Activated CD8-positive, alpha-beta T cell treated with anti-CD3 and anti-CD28 coated beads, Interleukin-2, amount 10 ng/mL, durations not matched to agents 7 days and 5 days (primary cell): ENCODE measurements around the gene LNX1. TPM values are rescaled to one million over a fixed set of nuclear protein-coding genes. Genes with fewer than 3 reads are reported as not detected.

Source experiments
- ATAC-seq: fragments of 150-1000 bp; cut with Tn5 transposase; one replicate; pipeline ENCODE4 v1.10.0; 2021; ENCODE audit warnings: moderate library complexity
- CTCF ChIA-PET: fragments of 350-600 bp; sonication (Branson Sonifier 250); formaldehyde crosslinking; loops from one replicate; lab custom pipeline; 2021; ENCODE audit warnings: antibody characterized with exemption; lab: Charles Lee
- POLR2A ChIA-PET: fragments of 350-600 bp; sonication (Branson Sonifier 250); formaldehyde crosslinking; loops from one replicate; lab custom pipeline; 2021; ENCODE audit warnings: antibody characterized with exemption; lab: Charles Lee
- DNase-seq: peaks from one replicate; pipeline ENCODE4 v3.0.0-alpha.2; 2020
- H3K27ac Mint-ChIP-seq: one replicate; pipeline ENCODE4 v1.8.0; 2021; ENCODE audit warnings: mild to moderate bottlenecking, mixed read lengths
- H3K27me3 Mint-ChIP-seq: one replicate; pipeline ENCODE4 v1.8.0; 2021; ENCODE audit warnings: low read depth, mixed read lengths
- H3K36me3 Mint-ChIP-seq: one replicate; pipeline ENCODE4 v1.8.0; 2021; ENCODE audit warnings: low read depth, mixed read lengths
- H3K4me1 Mint-ChIP-seq: one replicate; pipeline ENCODE4 v1.8.0; 2021; ENCODE audit warnings: low read depth, mixed read lengths
- H3K4me3 Mint-ChIP-seq: one replicate; pipeline ENCODE4 v1.8.0; 2021; ENCODE audit warnings: mild to moderate bottlenecking, mixed read lengths
- H3K9me3 Mint-ChIP-seq: one replicate; pipeline ENCODE4 v1.8.0; 2022; ENCODE audit warnings: mixed read lengths; ENCODE audit not compliant: insufficient read depth
- total RNA-seq, 2 experiments: library from RNA; stranded (reverse); gene quantifications; one replicate each; pipeline ENCODE4 v1.2.3, GENCODE V29; 2021

The LNX1 gene
- total RNA-seq, 2 experiments from 2014 or later = not detected

DNA sequence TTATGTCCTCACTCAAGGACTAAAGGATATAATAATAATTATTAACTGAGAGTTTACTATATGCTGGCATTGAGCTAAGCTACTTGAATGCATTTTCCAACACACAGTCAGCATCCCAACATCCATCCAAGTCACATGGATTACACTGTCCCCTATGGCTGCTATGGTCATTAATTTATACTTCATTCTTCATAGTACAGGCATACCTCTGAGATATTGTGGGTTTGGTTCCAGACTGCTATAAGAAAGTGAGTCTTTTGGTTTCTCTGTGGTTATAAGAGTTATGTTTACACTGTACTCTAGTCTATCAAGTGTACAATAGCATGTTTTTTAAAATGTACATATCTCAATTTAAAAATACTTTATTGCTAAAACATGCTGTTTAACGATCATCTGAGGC, 89.2 kb downstream of the LNX1 start:
- H3K4me3 Mint-ChIP-seq = no peak overlapping the region
- ChIA-PET CTCF (no interaction called here), POLR2A (no interaction called here)
- H3K4me1 Mint-ChIP-seq = no peaks in the 10 kb centered on the region
- H3K27ac Mint-ChIP-seq = no peak overlapping the region
- no peaks in the 10 kb centered on the region for H3K36me3 Mint-ChIP-seq
- H3K9me3 Mint-ChIP-seq = no peaks in the 10 kb centered on the region
- peaks cover 5% of the 10 kb centered on the region for H3K27me3 Mint-ChIP-seq
- DNase-seq (no peak), ATAC-seq (no peak)

DNA sequence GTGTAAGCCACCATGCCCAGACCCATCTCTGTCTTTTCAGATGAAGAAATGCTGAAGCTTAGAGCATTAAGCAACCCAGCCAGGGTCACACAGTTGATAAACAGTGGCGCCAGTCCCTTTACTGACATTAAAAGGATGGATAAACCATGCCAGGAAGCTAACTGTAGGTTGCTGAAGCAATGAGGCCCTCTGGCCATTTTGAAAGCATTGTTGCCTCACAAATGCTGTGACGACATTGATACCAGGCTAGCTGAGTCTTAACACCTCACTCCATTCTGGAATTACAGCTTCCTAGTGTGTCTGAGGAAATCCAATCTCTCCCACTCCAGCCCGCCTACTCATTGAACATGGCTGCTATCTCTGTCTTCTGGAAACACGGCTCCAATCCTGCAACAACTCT, 89.7 kb downstream of the LNX1 start:
- ATAC-seq = no peak
- Mint-ChIP-seq H3K9me3 (no peaks in the 10 kb centered on the region), H3K27ac (no peak overlapping the region), H3K4me1 (no peaks in the 10 kb centered on the region), H3K27me3 (peaks cover 5% of the 10 kb centered on the region), H3K36me3 (no peaks in the 10 kb centered on the region), H3K4me3 (no peak overlapping the region)
- no peak for DNase-seq
- CTCF ChIA-PET = no interaction called here
- POLR2A ChIA-PET = no interaction called here

DNA sequence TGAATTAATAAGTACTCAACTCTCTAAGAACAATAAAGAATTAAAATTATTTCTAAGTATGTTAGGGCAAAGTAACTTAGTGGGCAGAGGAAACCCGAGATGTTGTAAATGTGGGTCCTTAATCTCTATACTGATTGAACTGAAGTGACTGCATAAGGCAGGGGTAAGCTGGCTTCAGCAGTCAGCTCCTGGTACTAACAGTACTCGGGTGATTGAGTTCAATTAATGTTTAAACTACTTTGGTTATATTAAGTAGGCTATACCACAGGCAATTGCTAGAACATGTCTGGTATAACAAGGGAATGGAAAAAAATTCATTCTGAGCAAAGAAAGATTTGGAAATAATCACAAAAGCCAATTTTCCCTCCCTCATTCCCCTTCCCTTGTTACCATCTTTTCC, 90.7 kb downstream of the LNX1 start:
- Mint-ChIP-seq H3K36me3 (no peaks in the 10 kb centered on the region), H3K4me1 (no peaks in the 10 kb centered on the region), H3K27me3 (peaks cover 5% of the 10 kb centered on the region), H3K9me3 (no peaks in the 10 kb centered on the region), H3K4me3 (no peak overlapping the region), H3K27ac (no peak overlapping the region)
- CTCF ChIA-PET = no interaction called here
- DNase-seq (no peak), ATAC-seq (no peak)
- POLR2A ChIA-PET = no interaction called here

DNA sequence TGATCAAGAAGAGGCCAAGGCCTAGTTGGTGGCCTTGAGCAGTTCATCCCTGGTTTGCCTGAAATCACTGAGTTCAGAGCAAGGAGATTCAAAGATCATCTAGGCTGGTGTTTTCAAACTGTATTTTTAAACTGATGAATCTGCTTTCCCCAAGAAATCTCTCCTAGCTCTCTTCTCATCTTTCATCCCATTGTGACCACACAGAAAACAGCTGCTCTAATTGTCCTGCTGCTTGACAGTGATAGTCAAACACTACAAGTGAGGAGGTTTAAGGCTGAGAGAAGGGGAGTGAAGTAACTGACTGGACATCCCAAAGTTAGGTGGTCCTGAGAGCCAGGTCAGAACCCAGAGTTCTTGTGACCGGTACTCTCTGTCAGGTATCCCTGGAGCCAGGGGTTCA, 91.5 kb downstream of the LNX1 start:
- ChIA-PET CTCF (no interaction called here), POLR2A (no interaction called here)
- Mint-ChIP-seq H3K9me3 (no peaks in the 10 kb centered on the region), H3K36me3 (no peaks in the 10 kb centered on the region), H3K27ac (no peak overlapping the region), H3K27me3 (peaks cover 5% of the 10 kb centered on the region), H3K4me3 (no peak overlapping the region), H3K4me1 (no peaks in the 10 kb centered on the region)
- DNase-seq = no peak
- ATAC-seq = no peak

DNA sequence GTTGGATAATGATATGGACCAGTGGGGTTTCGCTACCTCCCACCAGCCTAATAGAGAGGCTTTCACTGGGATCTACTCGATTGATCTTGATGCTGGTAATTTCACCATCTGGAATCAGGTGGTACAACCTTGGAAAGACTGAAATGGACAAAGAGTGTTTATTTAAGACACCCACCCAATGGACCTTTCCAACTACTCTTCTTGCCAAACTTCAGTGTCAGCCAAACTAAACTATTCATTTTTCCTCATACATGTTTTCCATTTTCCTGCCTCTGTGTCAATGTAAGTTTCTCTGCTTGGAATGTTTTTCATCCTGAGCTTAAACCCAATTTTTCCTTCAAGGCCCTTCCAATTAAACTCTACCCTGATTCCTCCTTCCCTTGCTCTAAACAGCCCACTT, 92.6 kb downstream of the LNX1 start:
- no peak for DNase-seq
- Mint-ChIP-seq H3K4me1 (no peaks in the 10 kb centered on the region), H3K27ac (no peak overlapping the region), H3K9me3 (no peaks in the 10 kb centered on the region), H3K27me3 (peaks cover 5% of the 10 kb centered on the region), H3K36me3 (no peaks in the 10 kb centered on the region), H3K4me3 (no peak overlapping the region)
- ATAC-seq = no peak
- CTCF ChIA-PET = no interaction called here
- POLR2A ChIA-PET = no interaction called here

DNA sequence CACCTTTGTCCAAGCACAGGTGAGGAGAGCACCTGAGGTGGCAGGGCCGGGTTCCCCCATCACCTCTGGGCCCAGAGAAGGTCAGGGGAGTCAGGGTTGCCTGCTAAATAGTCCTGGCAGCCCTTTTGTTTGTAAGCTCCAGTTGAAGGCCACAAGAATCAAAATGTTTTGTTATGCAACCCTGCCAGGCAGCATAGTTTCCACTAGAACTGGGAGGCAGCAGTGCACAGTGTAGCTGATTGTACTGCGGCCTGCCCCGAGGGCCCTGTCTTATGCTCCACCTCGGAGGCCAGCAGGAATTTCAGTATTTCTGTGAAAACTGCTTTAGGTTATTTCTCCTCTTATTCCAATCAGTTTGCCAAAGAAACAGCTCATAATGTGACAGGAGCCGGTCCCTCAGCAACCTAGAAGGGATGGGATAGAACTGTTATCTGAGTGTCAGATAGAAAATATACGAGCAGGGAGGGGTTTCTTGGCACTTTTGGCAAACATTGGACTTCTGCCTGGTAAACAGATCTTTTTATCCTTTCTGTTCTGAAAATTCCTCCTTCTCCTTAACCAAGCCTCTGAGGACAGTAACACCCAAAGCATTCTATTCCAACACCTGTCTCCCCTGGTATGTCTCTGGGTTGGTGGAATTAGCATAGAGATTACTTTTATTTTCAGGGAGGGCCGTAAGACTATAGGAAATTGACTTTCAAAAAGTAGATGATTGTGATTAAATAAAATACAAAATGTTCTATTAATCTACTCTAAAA, 93.6 kb downstream of the LNX1 start:
- Mint-ChIP-seq H3K27me3 (peaks cover 3% of the 10 kb centered on the region), H3K36me3 (no peaks in the 10 kb centered on the region), H3K9me3 (no peaks in the 10 kb centered on the region), H3K27ac (no peak overlapping the region), H3K4me3 (no peak overlapping the region), H3K4me1 (no peaks in the 10 kb centered on the region)
- CTCF ChIA-PET = no interaction called here
- POLR2A ChIA-PET = no interaction called here
- ATAC-seq (no peak), DNase-seq (no peak)

DNA sequence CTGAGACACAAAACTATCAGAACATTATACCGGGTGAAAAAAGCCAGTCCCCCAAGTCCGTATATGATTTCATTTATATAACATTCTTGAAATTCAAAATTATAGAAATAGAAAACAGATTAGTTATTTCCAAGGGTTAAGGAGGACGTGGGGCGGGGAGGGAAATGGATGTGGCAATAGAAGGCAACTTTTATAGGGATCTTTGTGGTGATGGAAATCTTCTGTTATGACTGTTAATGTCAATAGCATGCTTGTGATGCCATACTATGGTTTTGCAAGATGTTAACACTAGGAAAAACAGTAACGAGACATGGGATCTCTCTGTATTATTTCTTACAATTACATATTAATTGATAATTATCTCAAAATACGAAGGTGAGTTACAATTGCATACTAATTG, 96.4 kb downstream of the LNX1 start:
- Mint-ChIP-seq H3K4me3 (no peak overlapping the region), H3K9me3 (no peaks in the 10 kb centered on the region), H3K27me3 (peaks cover 2% of the 10 kb centered on the region), H3K27ac (no peak overlapping the region), H3K4me1 (no peaks in the 10 kb centered on the region), H3K36me3 (no peaks in the 10 kb centered on the region)
- no peak for DNase-seq
- CTCF ChIA-PET = no interaction called here
- POLR2A ChIA-PET = no interaction called here
- no peak for ATAC-seq

DNA sequence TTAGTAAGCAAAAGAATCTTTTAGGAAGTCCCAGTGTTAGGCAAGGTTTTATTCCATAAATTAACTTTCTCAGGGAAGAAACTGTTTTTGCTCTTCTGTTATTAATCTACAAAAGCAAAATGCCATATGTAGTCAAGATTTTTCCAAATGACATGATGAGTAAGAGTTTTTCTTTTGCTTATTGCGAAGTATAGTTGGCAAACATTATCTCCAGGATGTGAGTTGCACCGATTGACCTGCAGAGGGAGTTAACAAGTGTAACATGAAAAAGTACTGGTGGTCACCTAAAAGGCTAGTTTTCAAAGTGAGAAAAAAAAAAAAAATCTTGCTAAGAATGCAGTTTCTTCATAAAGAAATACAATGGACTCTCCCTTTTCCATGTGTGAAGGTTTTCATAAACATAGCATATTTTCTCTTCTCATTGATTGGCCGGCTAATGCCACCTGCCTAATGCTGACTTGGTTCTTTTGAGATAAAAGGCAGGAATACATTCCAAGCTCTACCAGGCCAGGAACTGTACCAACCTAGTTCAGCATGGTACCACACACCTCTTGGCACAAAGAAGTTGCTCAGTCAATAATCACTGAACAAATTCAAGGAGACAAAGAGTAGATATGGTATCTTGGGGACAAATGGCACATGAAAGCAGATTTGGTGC, 100.2 kb downstream of the LNX1 start:
- no peak overlapping the region for H3K4me3 Mint-ChIP-seq
- CTCF ChIA-PET = interaction anchor here (0.6 to 1.5 kb wide), 2 partner anchors 462 to 743 kb away, joined by 7 to 8 read pairs; no protein-coding TSS in a partner anchor
- no peak for ATAC-seq
- no peaks in the 10 kb centered on the region for H3K4me1 Mint-ChIP-seq
- H3K9me3 Mint-ChIP-seq = no peaks in the 10 kb centered on the region
- no peaks in the 10 kb centered on the region for H3K36me3 Mint-ChIP-seq
- no peak for DNase-seq
- H3K27ac Mint-ChIP-seq = no peak overlapping the region
- POLR2A ChIA-PET = no interaction called here
- H3K27me3 Mint-ChIP-seq = peaks cover 16% of the 10 kb centered on the region

DNA sequence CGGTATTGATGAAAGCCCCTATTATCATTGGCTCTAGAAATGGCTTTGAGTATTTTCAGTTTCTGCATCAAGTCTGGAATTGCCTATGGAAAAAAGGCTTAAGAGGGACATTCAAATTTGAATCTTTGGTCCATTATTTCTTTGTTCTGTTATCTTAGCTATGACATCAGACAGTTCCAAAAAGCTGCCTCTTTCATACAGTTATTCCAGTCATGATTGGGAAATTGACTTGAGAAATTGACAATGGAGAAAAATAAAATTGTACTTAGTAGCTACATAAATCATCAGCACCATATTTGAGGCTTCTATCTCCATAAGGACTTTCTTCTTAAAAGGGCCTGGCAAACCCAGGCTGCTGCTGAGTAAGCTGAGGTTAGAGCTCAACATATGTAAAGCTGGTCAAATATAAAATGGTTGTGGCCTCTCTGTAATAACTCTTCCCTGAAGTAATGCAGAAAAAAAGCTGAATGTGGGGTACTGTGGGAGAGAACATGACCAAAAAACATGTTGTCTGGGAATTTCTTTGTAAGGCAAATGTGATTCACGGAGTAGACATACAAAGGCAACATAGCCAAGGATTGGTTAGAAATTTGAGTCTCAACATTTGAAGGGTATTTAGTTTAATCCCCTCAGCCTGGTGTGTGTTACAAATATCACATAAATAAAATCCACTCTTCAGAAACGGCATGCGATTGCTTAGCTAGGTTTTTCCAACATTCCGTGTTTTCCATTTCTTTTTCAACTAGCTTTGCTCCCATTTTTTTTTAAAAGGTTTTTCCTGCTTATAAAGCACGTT, 100.9 kb downstream of the LNX1 start:
- H3K36me3 Mint-ChIP-seq = no peaks in the 10 kb centered on the region
- H3K27ac Mint-ChIP-seq = no peak overlapping the region
- no peak for DNase-seq
- no peaks in the 10 kb centered on the region for H3K9me3 Mint-ChIP-seq
- H3K27me3 Mint-ChIP-seq = peaks cover 21% of the 10 kb centered on the region
- ChIA-PET POLR2A (no interaction called here), CTCF (interaction anchor here (1.5 kb wide), 1 partner anchor 744 kb away, joined by 7 read pairs; no protein-coding TSS in a partner anchor)
- ATAC-seq = no peak
- H3K4me3 Mint-ChIP-seq = no peak overlapping the region
- no peaks in the 10 kb centered on the region for H3K4me1 Mint-ChIP-seq

DNA sequence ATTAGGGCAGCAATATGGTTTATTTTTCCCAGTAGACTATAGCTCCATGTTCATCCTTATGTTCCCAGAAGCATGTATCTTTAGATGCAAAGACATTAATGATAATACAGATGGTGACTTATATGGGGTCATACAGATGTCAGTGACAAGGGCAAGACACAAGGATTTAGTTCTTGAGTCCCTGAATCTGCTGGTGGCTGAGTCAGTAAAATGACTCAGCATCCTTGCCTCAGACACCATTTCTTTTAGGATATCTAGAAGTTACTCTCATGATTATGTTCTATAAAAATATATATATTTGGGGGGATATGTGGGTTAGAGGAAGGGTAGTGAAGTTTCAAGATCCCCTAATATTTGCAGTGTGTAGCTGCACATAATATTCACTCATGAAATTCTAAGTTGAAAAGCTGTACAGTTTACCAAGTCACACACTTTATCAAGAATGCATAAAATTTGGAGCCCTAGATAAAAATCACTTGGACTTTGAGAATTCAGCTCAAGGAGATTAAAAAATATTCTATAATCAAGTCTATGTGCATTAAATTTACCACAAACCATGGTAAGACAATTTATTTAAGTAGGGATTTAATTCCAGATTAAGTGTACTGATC, 101.9 kb downstream of the LNX1 start:
- no peaks in the 10 kb centered on the region for H3K9me3 Mint-ChIP-seq
- DNase-seq (no peak), ATAC-seq (no peak)
- CTCF ChIA-PET = interaction anchor here (1.5 kb wide), 1 partner anchor 745 kb away, joined by 7 read pairs; no protein-coding TSS in a partner anchor
- no peaks in the 10 kb centered on the region for H3K4me1 Mint-ChIP-seq
- POLR2A ChIA-PET = no interaction called here
- no peak overlapping the region for H3K27ac Mint-ChIP-seq
- H3K4me3 Mint-ChIP-seq = no peak overlapping the region
- no peaks in the 10 kb centered on the region for H3K36me3 Mint-ChIP-seq
- peaks cover 25% of the 10 kb centered on the region for H3K27me3 Mint-ChIP-seq

DNA sequence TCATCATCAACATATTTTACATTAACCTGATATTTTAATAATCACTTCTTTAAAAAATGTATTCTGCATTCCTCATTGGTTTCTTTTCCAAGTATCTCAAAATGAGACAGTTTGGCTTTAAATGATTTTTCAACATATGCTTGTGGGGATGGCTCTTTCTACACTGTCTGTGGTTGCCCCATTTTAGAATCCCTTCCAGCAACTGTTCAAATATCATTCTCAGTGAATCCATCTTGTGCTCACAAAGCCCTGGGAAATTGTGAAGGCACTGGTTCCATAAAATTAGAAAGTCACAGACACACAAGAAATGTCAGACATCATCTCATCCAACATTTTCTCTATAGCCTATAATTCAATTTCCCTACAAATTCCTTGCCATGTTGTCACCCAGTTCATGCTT, 103.5 kb downstream of the LNX1 start:
- Mint-ChIP-seq H3K4me3 (no peak overlapping the region), H3K36me3 (no peaks in the 10 kb centered on the region), H3K27me3 (peaks cover 27% of the 10 kb centered on the region), H3K4me1 (no peaks in the 10 kb centered on the region), H3K9me3 (no peaks in the 10 kb centered on the region), H3K27ac (no peak overlapping the region)
- CTCF ChIA-PET = no interaction called here
- POLR2A ChIA-PET = no interaction called here
- ATAC-seq = no peak
- DNase-seq = no peak
